SK-N-SH (cell line): ENCODE results near the gene ZNF407. TPM values are rescaled to one million over a fixed set of nuclear protein-coding genes. Genes with fewer than 3 reads are reported as not detected.

ENCODE experiments used
- CTCF ChIA-PET: fragments of 300-600, 350-600 bp; formaldehyde crosslinking; extraction: SDS; loops from one replicate; lab custom pipeline; 2021; lab: Yijun Ruan, JAX
- POLR2A ChIA-PET: fragments of 350-600 bp; sonication (Branson Sonifier 250); formaldehyde crosslinking; extraction: SDS; loops from one replicate; lab custom pipeline; 2020; ENCODE audit warnings: antibody characterized with exemption, inconsistent platforms; lab: Yijun Ruan, JAX
- DNase-seq: peaks from one replicate; pipeline ENCODE4 v3.0.0; 2012
- H2AFZ ChIP-seq: fragments of 200-600 bp; sonication (generic); 2 replicates; pipeline ENCODE4 v1.8.1; 2016; ENCODE audit warnings: antibody characterized with exemption, mild to moderate bottlenecking, low read depth
- H3F3A ChIP-seq: fragments of 200-600 bp; sonication (generic); replicated peaks from 2 replicates; pipeline ENCODE3; 2016; ENCODE audit warnings: antibody characterized with exemption, mild to moderate bottlenecking; ENCODE audit not compliant: insufficient read depth
- H3K27ac ChIP-seq, 2 experiments: fragments of 200-500 bp in 1 of 2; fragments of 200-600 bp in 1 of 2; sonication (Bioruptor generic) in 1 of 2; sonication (generic), shearing (Covaris generic) in 1 of 2; 2 replicates each; pipeline versions ENCODE4 v1.5.1 to v1.6.1; 2014 to 2016; ENCODE audit warnings: low read depth in 2 of 2, inconsistent platforms in 1 of 2, low read length in 1 of 2, mild to moderate bottlenecking in 1 of 2, mixed read lengths in 1 of 2
- H3K27me3 ChIP-seq: fragments of 200-600 bp; sonication (generic), shearing (Covaris generic); 2 replicates; pipeline ENCODE4 v1.6.1; 2016; ENCODE audit warnings: mixed run types; ENCODE audit not compliant: insufficient read depth
- H3K36me3 ChIP-seq, 2 experiments: fragments of 200-500 bp in 1 of 2; fragments of 200-600 bp in 1 of 2; sonication (Bioruptor generic) in 1 of 2; sonication (generic) in 1 of 2; replicated peaks in 1 of 2; 2 replicates each; pipeline versions ENCODE3 to v1.5.1; 2014 to 2016; ENCODE audit warnings: low read length in 1 of 2, mild to moderate bottlenecking in 1 of 2; ENCODE audit not compliant: insufficient read depth in 2 of 2, control insufficient read depth in 1 of 2
- H3K4me1 ChIP-seq, 2 experiments: fragments of 200-500 bp in 1 of 2; fragments of 200-600 bp in 1 of 2; sonication (Bioruptor generic) in 1 of 2; sonication (generic), shearing (Covaris generic) in 1 of 2; 2 replicates each; pipeline versions ENCODE4 v1.5.1 to v1.6.1; 2014 to 2016; ENCODE audit warnings: low read depth in 1 of 2, low read length in 1 of 2, mixed run types in 1 of 2; ENCODE audit not compliant: insufficient read depth in 2 of 2, control insufficient read depth in 1 of 2
- H3K4me2 ChIP-seq: fragments of 200-600 bp; sonication (generic), shearing (Covaris generic); 2 replicates; pipeline ENCODE4 v1.6.1; 2017; ENCODE audit warnings: mixed run types
- H3K4me3 ChIP-seq, 2 experiments: fragments of 200-500 bp in 1 of 2; fragments of 200-600 bp in 1 of 2; sonication (Bioruptor generic) in 1 of 2; sonication (generic), shearing (Covaris generic) in 1 of 2; 2 replicates each; pipeline versions ENCODE4 v1.5.1 to v1.8.1; 2014 to 2016; ENCODE audit warnings: low read depth in 2 of 2, inconsistent platforms in 1 of 2, low read length in 1 of 2, mild to moderate bottlenecking in 1 of 2, mixed read lengths in 1 of 2, moderate library complexity in 1 of 2
- H3K79me2 ChIP-seq: fragments of 200-600 bp; sonication (generic); 2 replicates; pipeline ENCODE4 v1.8.1; 2017; ENCODE audit warnings: mild to moderate bottlenecking; ENCODE audit not compliant: insufficient read depth
- H3K9ac ChIP-seq: fragments of 200-600 bp; sonication (generic); 2 replicates; pipeline ENCODE4 v1.6.1; 2017; ENCODE audit warnings: mixed run types
- H3K9me2 ChIP-seq: fragments of 200-600 bp; sonication (generic); 2 replicates; pipeline ENCODE4 v1.6.1; 2017; ENCODE audit warnings: mixed run types
- H3K9me3 ChIP-seq: fragments of 200-600 bp; sonication (generic); 2 replicates; pipeline ENCODE4 v1.6.1; 2017; ENCODE audit warnings: mixed run types, mild to moderate bottlenecking, moderate library complexity
- H4K20me1 ChIP-seq: fragments of 200-600 bp; sonication (generic); 2 replicates; pipeline ENCODE4 v1.6.1; 2017; ENCODE audit warnings: mild to moderate bottlenecking, mixed run types; ENCODE audit not compliant: insufficient read depth
- CHD2 ChIP-seq: fragments of 150-350 bp; IDR thresholded peaks from 2 replicates; pipeline ENCODE4 v1.6.1; 2018; ENCODE audit warnings: low read length; ENCODE audit not compliant: partially characterized antibody
- CTCF ChIP-seq: fragments of 200-600 bp; sonication (generic); IDR thresholded peaks from 2 replicates; pipeline ENCODE4 v1.6.1; 2017; ENCODE audit warnings: antibody characterized with exemption, mild to moderate bottlenecking, moderate library complexity
- EP300 ChIP-seq, 2 experiments: IDR thresholded peaks; 2 replicates each; pipeline versions ENCODE4 v1.4.0 to v1.6.1; 2012; ENCODE audit warnings: borderline replicate concordance in 1 of 2, low read depth in 1 of 2, low read length in 1 of 2
- FOSL2 ChIP-seq: IDR thresholded peaks from 2 replicates; pipeline ENCODE4 v1.4.0; 2012; ENCODE audit warnings: low read depth, mild to moderate bottlenecking, moderate library complexity, borderline replicate concordance
- FOXJ3 ChIP-seq: sonication (generic); formaldehyde crosslinking; IDR thresholded peaks from 2 replicates; pipeline ENCODE4 v1.5.1; 2020; ENCODE audit warnings: mild to moderate bottlenecking, missing genetic modification reagents
- GABPA ChIP-seq: IDR thresholded peaks from 2 replicates; pipeline ENCODE4 v1.4.0; 2012; ENCODE audit warnings: low read depth, mild to moderate bottlenecking
- MXI1 ChIP-seq: IDR thresholded peaks from 2 replicates; pipeline ENCODE4 v1.6.1; 2012; ENCODE audit warnings: mild to moderate bottlenecking, low read depth, low read length, improper control_type of control experiment
- NFIC ChIP-seq: IDR thresholded peaks from 2 replicates; pipeline ENCODE4 v1.4.0; 2012; ENCODE audit warnings: borderline replicate concordance
- NRF1 ChIP-seq: IDR thresholded peaks from 2 replicates; pipeline ENCODE4 v1.6.1; 2012; ENCODE audit warnings: low read depth, mild to moderate bottlenecking, low read length
- PBX3 ChIP-seq: IDR thresholded peaks from 2 replicates; pipeline ENCODE4; 2012
- POLR2AphosphoS5 ChIP-seq: IDR thresholded peaks from 2 replicates; pipeline ENCODE4 v1.6.1; 2012; ENCODE audit warnings: low read depth, low read length
- RAD21 ChIP-seq: IDR thresholded peaks from 2 replicates; pipeline ENCODE4 v1.6.1; 2012; ENCODE audit warnings: mild to moderate bottlenecking, low read length
- RCOR1 ChIP-seq: fragments of 150-350 bp; IDR thresholded peaks from 2 replicates; pipeline ENCODE4 v1.6.1; 2017; ENCODE audit warnings: antibody characterized with exemption, low read length
- RFX5 ChIP-seq: IDR thresholded peaks from 2 replicates; pipeline ENCODE4 v1.6.1; 2012; ENCODE audit warnings: mild to moderate bottlenecking, improper control_type of control experiment, low read length
- RXRA ChIP-seq: IDR thresholded peaks from 2 replicates; pipeline ENCODE4 v1.4.0; 2012; ENCODE audit warnings: low read depth, mild to moderate bottlenecking, borderline replicate concordance
- SIN3A ChIP-seq: IDR thresholded peaks from 2 replicates; pipeline ENCODE4 v1.6.1; 2012; ENCODE audit warnings: low read depth, mild to moderate bottlenecking, low read length, moderate library complexity, borderline replicate concordance
- SMC3 ChIP-seq: IDR thresholded peaks from 2 replicates; pipeline ENCODE4 v1.6.1; 2012; ENCODE audit warnings: low read depth, low read length, improper control_type of control experiment
- TCF12 ChIP-seq: IDR thresholded peaks from 2 replicates; pipeline ENCODE4 v1.4.0; 2012
- USF1 ChIP-seq: IDR thresholded peaks from 2 replicates; pipeline ENCODE4 v1.4.0; 2012; ENCODE audit warnings: low read depth, borderline replicate concordance
- USF2 ChIP-seq: fragments of 150-350 bp; IDR thresholded peaks from 2 replicates; pipeline ENCODE4 v1.6.1; 2017; ENCODE audit warnings: antibody characterized with exemption, low read length, low read depth, borderline replicate concordance
- YY1 ChIP-seq: IDR thresholded peaks from 2 replicates; pipeline ENCODE4 v1.4.0; 2012; ENCODE audit warnings: low read depth, mild to moderate bottlenecking
- ZBTB33 ChIP-seq: IDR thresholded peaks from 2 replicates; pipeline ENCODE4 v1.4.0; 2012; ENCODE audit warnings: low read depth, borderline replicate concordance
- WGBS: methylation state at CpG from one replicate; pipeline ENCODE4 v1.1.6; 2017; ENCODE audit warnings: low lambda C conversion rate; 5-methylcytosine and 5-hydroxymethylcytosine counted together
- polyA plus RNA-seq, 3 experiments: library from polyadenylated mRNA; depleted of rRNA; stranded (reverse); fragments of >200 nt; gene quantifications; 2 replicates each; pipeline ENCODE4 v1.2.3, GENCODE V29; 2012

Gene ZNF407
- polyA plus RNA-seq, 1 of the 3 experiments (the other 2 are of a cell fraction) = 2.6 TPM

GRCh38 chr18:74733598-74733997 lies 135.9 kb downstream of the ZNF407 start:
- 91% methylated on average over 3 of the region's 3 CpGs for WGBS
- Histone ChIP-seq H3K79me2 (peaks cover 3% of the 10 kb centered on the region; the same call in 1 of the 2 replicates), H3K9ac (no peak overlapping the region), H3K4me3 (no peak overlapping the region), H3K27ac (no peak overlapping the region), H3K4me1 (peaks cover 0 to 6% of the 10 kb centered on the region in 2 experiments; a peak in 2 of 4 replicates), H3K4me2 (no peak overlapping the region), H2AFZ (no peak overlapping the region), H3K9me3 (no peaks in the 10 kb centered on the region), H3F3A (peaks cover 14% of the 10 kb centered on the region)
- POLR2A ChIA-PET = no interaction called here
- no peak for DNase-seq
- TF ChIP-seq TCF12 (no peak), GABPA (no peak), CHD2 (no peak), EP300 (IDR thresholded peaks at IDR 0.05; ENCODE audit: borderline replicate concordance in 1 of 2, low read depth in 1 of 2, low read length in 1 of 2) (no peak), RXRA (no peak), NFIC (no peak), SMC3 (no peak), YY1 (no peak), USF1 (no peak)
- TF ChIP-seq, all 33 proteins: peak for 0
- no peaks in the 10 kb centered on the region for H3K36me3 ChIP-seq
- CTCF ChIA-PET = no interaction called here
- H3K27me3 ChIP-seq = no peaks in the 10 kb centered on the region
- no peaks in the 10 kb centered on the region for H4K20me1 ChIP-seq
- H3K9me2 ChIP-seq = no peaks in the 10 kb centered on the region

GRCh38 chr18:74734013-74734444 lies 136.4 kb downstream of the ZNF407 start:
- Histone ChIP-seq H3F3A (peaks cover 14% of the 10 kb centered on the region), H3K4me1 (peaks cover 0 to 6% of the 10 kb centered on the region in 2 experiments; a peak in 2 of 4 replicates), H3K9ac (no peak overlapping the region), H3K9me3 (no peaks in the 10 kb centered on the region), H3K27me3 (no peaks in the 10 kb centered on the region), H3K9me2 (no peaks in the 10 kb centered on the region), H3K4me3 (no peak overlapping the region), H3K36me3 (no peaks in the 10 kb centered on the region), H3K79me2 (peaks cover 3% of the 10 kb centered on the region; the same call in 1 of the 2 replicates), H2AFZ (no peak overlapping the region), H4K20me1 (no peaks in the 10 kb centered on the region), H3K27ac (no peak overlapping the region), H3K4me2 (no peak overlapping the region)
- DNase-seq = no peak
- CTCF ChIA-PET = no interaction called here
- WGBS = 83% methylated on average over 11 of the region's 11 CpGs
- POLR2A ChIA-PET = no interaction called here
- TF ChIP-seq GABPA = no peak
- TF ChIP-seq MXI1 = no peak
- no peak for TF ChIP-seq RAD21
- TF ChIP-seq NRF1 = no peak
- no peak for TF ChIP-seq USF2
- TF ChIP-seq USF1 = no peak
- no peak for TF ChIP-seq POLR2AphosphoS5
- no peak for TF ChIP-seq FOXJ3 (CRISPR knock-in tag)
- no peak for TF ChIP-seq PBX3
- no peak for TF ChIP-seq RCOR1
- TF ChIP-seq FOSL2 = no peak
- no peak for TF ChIP-seq ZBTB33
- TF ChIP-seq SIN3A = no peak
- no peak for TF ChIP-seq RFX5
- no peak for TF ChIP-seq CTCF
